Hepatocyte (in vitro differentiated cells): ENCODE results near the gene FPGS.

Source experiments
- CTCF ChIP-seq: fragments of 200-600 bp; sonication (generic); IDR thresholded peaks from 2 replicates; pipeline ENCODE4 v1.5.1; 2016; ENCODE audit warnings: antibody characterized with exemption, mild to moderate bottlenecking; ENCODE audit not compliant: poor library complexity
- EZH2 ChIP-seq: fragments of 200-600 bp; sonication (generic); IDR thresholded peaks from 2 replicates; pipeline ENCODE4 v1.6.1; 2016; ENCODE audit warnings: antibody characterized with exemption, mild to moderate bottlenecking, borderline replicate concordance
- EZH2phosphoT487 ChIP-seq: fragments of 200-600 bp; sonication (generic); IDR thresholded peaks from one replicate; pipeline ENCODE4 v1.6.1; 2018; ENCODE audit warnings: antibody characterized with exemption, mild to moderate bottlenecking, low read depth, moderate library complexity; ENCODE audit not compliant: unreplicated experiment, severe bottlenecking

GRCh38 chr9:127789179-127789578 is 13.5 kb upstream of the FPGS start:
- TF ChIP-seq EZH2 (no peak), CTCF (no peak), EZH2phosphoT487 (no peak)
